ENCODE results near the gene BTG2. TPM values are rescaled to one million over a fixed set of nuclear protein-coding genes. Genes with fewer than 3 reads are reported as not detected.

The BTG2 gene
- total RNA-seq, 1 experiment from 2014 or later, result 2.2 TPM

GRCh38 chr1:203276916-203277545 lies 28.3 kb upstream of the BTG2 start:
- H4K20me1 ChIP-seq (ENCODE audit: low read length), result no peaks in the 10 kb centered on the region
- no peaks in the 10 kb centered on the region for H3K36me3 ChIP-seq (ENCODE audit: low read depth, low read length)
- no TSS peak for BruUV-seq (replicated peaks)
- no peak for TF ChIP-seq CTCF (conservative IDR thresholded peaks at IDR 0.05; ENCODE audit: low read depth, low read length)
- TF ChIP-seq EZH2 (IDR thresholded peaks at IDR 0.05; ENCODE audit: low read length, unreplicated experiment), result no peak
- TF ChIP-seq EZH2phosphoT487 (IDR thresholded peaks at IDR 0.05; ENCODE audit: borderline replicate concordance, low read length), result no peak
- CTCF ChIA-PET, result interaction anchor here (0.9 kb wide), 1 partner anchor 8 kb away, joined by 5 read pairs; no protein-coding TSS in a partner anchor
- H3K27me3 ChIP-seq (ENCODE audit: low read length), result no peaks in the 10 kb centered on the region
- intact Hi-C loops (cut with micrococcal nuclease), result no loop called here
- no peaks in the 10 kb centered on the region for H3K9me2 ChIP-seq (replicated peaks; ENCODE audit: low read length)
- H3K27ac ChIP-seq (ENCODE audit: low read length), result no peak overlapping the region
- peaks cover 21% of the 10 kb centered on the region for H3K4me1 ChIP-seq (ENCODE audit: insufficient read depth, low read length)
- no peak for DNase-seq
- H3K79me2 ChIP-seq (ENCODE audit: low read length), result no peaks in the 10 kb centered on the region
- no peaks in the 10 kb centered on the region for H3F3A ChIP-seq (ENCODE audit: low read length, unreplicated experiment)
- H3K9ac ChIP-seq (ENCODE audit: low read length), result no peak overlapping the region
- POLR2A ChIA-PET (ENCODE audit: unreplicated experiment), result interaction anchor here (0.6 kb wide), 1 partner anchor 28 kb away, joined by 4 read pairs; the partner anchor contains the start of gene BTG2
- no peak for ATAC-seq
- H3K4me3 ChIP-seq (ENCODE audit: low read length), result no peak overlapping the region
- H3K9me3 ChIP-seq (ENCODE audit: low read length), result no peaks in the 10 kb centered on the region
- no peak overlapping the region for H2AFZ ChIP-seq (ENCODE audit: low read length)
- H3K4me2 ChIP-seq (ENCODE audit: low read length), result no peak overlapping the region

GRCh38 chr1:203278082-203278884 lies 27.0 kb upstream of the BTG2 start:
- intact Hi-C loops (cut with micrococcal nuclease), result no loop called here
- H3K9ac ChIP-seq (ENCODE audit: low read length), result no peak overlapping the region
- no peaks in the 10 kb centered on the region for H3K9me3 ChIP-seq (ENCODE audit: low read length)
- no peaks in the 10 kb centered on the region for H3K79me2 ChIP-seq (ENCODE audit: low read length)
- ChIA-PET CTCF (interaction anchor here (0.9 kb wide), 1 partner anchor 9 kb away, joined by 5 read pairs; no protein-coding TSS in a partner anchor), POLR2A (ENCODE audit: unreplicated experiment) (interaction anchor here (0.6 kb wide), 1 partner anchor 27 kb away, joined by 4 read pairs; the partner anchor contains the start of gene BTG2)
- H2AFZ ChIP-seq (ENCODE audit: low read length), result peak overlapping the region; percentile 13; the same call in 1 of the 2 replicates
- no TSS peak for BruUV-seq (replicated peaks)
- H3K4me2 ChIP-seq (ENCODE audit: low read length), result no peak overlapping the region
- H3K27ac ChIP-seq (ENCODE audit: low read length), result no peak overlapping the region
- no peaks in the 10 kb centered on the region for H3K36me3 ChIP-seq (ENCODE audit: low read depth, low read length)
- TF ChIP-seq EZH2 (IDR thresholded peaks at IDR 0.05; ENCODE audit: low read length, unreplicated experiment) (no peak), EZH2phosphoT487 (IDR thresholded peaks at IDR 0.05; ENCODE audit: borderline replicate concordance, low read length) (no peak), CTCF (conservative IDR thresholded peaks at IDR 0.05; ENCODE audit: low read depth, low read length) (no peak)
- ATAC-seq (no peak), DNase-seq (no peak)
- H4K20me1 ChIP-seq (ENCODE audit: low read length), result no peaks in the 10 kb centered on the region
- H3K27me3 ChIP-seq (ENCODE audit: low read length), result no peaks in the 10 kb centered on the region
- H3F3A ChIP-seq (ENCODE audit: low read length, unreplicated experiment), result no peaks in the 10 kb centered on the region
- no peaks in the 10 kb centered on the region for H3K9me2 ChIP-seq (replicated peaks; ENCODE audit: low read length)
- H3K4me1 ChIP-seq (ENCODE audit: insufficient read depth, low read length), result peaks cover 16% of the 10 kb centered on the region
- H3K4me3 ChIP-seq (ENCODE audit: low read length), result no peak overlapping the region

Data from PC-3 (cell line).